ENCODE results near the gene FREM1. TPM values are rescaled to one million over a fixed set of nuclear protein-coding genes. Genes with fewer than 3 reads are reported as not detected.

The FREM1 gene
- total RNA-seq, 2 donors from 2014 or later: 2.2 to 2.4 TPM

DNA sequence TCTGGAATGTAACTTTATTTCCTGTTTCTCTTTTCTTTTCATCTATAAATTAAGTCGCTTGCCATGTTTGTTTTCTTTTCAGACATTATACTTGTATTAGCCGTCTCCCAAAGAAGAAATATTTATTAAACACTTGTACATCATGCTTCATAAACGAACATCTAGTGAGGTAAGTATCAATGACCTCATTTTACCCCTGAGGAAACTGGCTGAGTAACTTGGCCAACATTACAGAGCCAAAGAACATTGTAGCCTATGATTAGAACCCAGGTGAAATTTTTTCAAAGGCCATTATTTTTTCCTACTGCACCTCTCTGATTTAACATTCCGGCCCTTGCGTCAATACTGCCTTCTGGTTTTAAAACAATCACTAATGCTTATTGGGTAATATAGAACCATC lies 4.2 kb downstream of the FREM1 start:
- DNase-seq (ENCODE audit: low spot score): no peak
- Histone ChIP-seq H3K36me3 (no peaks in the 10 kb centered on the region), H3K27me3 (no peaks in the 10 kb centered on the region), H3K4me1 (peaks cover 0 to 11% of the 10 kb centered on the region in 2 donors), H3K4me3 (no peak overlapping the region), H3K27ac (peak overlapping the region in 1 of 2 donors; percentile 42), H3K9me3 (no peaks in the 10 kb centered on the region)
- TF ChIP-seq, protein P1, sequence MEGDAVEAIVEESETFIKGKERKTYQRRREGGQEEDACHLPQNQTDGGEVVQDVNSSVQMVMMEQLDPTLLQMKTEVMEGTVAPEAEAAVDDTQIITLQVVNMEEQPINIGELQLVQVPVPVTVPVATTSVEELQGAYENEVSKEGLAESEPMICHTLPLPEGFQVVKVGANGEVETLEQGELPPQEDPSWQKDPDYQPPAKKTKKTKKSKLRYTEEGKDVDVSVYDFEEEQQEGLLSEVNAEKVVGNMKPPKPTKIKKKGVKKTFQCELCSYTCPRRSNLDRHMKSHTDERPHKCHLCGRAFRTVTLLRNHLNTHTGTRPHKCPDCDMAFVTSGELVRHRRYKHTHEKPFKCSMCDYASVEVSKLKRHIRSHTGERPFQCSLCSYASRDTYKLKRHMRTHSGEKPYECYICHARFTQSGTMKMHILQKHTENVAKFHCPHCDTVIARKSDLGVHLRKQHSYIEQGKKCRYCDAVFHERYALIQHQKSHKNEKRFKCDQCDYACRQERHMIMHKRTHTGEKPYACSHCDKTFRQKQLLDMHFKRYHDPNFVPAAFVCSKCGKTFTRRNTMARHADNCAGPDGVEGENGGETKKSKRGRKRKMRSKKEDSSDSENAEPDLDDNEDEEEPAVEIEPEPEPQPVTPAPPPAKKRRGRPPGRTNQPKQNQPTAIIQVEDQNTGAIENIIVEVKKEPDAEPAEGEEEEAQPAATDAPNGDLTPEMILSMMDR (IDR thresholded peaks at IDR 0.05): no peak

DNA sequence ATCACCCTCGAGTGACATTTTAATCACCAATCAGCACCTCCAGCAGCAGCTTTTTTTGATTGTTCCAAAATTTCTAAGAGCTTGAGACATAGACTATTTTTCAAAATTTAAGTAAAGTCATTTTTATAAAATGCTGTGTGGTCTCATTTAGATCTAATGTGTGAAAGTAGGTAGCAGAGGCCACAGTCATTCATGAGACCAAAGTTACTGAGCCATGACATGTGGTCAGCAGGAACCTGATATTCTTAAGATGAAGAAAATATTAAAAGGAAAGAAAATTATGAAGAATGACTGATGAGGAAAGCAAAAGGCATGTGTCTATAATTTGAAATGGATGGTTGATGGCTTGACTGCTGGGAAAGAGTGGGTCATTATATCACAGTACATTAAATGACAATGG lies 7.2 kb downstream of the FREM1 start:
- Histone ChIP-seq H3K4me1 (peaks cover 0 to 11% of the 10 kb centered on the region in 2 donors), H3K9me3 (no peaks in the 10 kb centered on the region), H3K27ac (no peak overlapping the region), H3K27me3 (no peaks in the 10 kb centered on the region), H3K36me3 (no peaks in the 10 kb centered on the region), H3K4me3 (no peak overlapping the region)
- TF ChIP-seq, protein P1 (IDR thresholded peaks at IDR 0.05): no peak
- no peak for DNase-seq (ENCODE audit: low spot score)

DNA sequence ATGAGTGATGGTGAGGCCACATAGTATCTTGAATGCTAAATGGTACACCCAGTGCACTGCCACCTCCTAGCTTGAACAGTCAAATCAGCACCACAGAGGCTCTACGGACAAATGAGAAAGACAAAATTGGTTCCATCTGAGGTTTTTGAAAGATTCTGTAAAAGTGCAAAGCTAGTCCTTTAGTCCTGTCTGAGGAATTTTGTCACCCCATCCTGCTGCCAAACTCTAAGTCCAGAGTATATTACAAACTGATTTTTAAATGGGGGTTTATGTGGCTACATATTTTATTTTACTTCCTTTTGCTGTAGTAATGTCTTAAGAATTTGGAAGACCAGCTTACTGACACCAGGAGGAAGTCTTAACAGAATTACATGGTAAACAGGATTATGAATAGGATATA lies 7.7 kb downstream of the FREM1 start:
- DNase-seq (ENCODE audit: low spot score): no peak
- H3K27ac ChIP-seq: no peak overlapping the region
- H3K4me3 ChIP-seq: no peak overlapping the region
- TF ChIP-seq, protein P1 (IDR thresholded peaks at IDR 0.05): no peak
- H3K27me3 ChIP-seq: no peaks in the 10 kb centered on the region
- H3K9me3 ChIP-seq: no peaks in the 10 kb centered on the region
- peaks cover 0 to 11% of the 10 kb centered on the region in 2 donors for H3K4me1 ChIP-seq
- H3K36me3 ChIP-seq: no peaks in the 10 kb centered on the region

DNA sequence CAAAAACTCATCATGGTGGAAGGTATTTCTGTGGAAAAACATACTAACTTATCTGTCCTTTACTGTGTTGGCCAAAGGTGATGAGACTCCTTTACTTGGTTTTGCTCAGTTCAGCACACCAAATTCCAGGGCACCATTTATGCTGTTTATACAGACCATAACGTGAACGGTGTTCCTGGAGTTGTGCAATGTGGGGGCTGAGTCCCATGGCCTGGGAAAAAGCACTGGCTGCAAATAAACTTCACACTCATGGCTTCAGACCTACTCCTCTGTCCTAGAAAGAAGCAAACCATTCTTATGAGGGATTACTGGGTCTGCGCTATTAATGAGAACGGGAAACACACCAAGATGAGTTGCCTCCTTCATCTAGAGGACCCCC lies 10.4 kb downstream of the FREM1 start:
- Histone ChIP-seq H3K27me3 (no peaks in the 10 kb centered on the region), H3K36me3 (no peaks in the 10 kb centered on the region), H3K4me3 (no peak overlapping the region), H3K4me1 (no peaks in the 10 kb centered on the region), H3K9me3 (no peaks in the 10 kb centered on the region), H3K27ac (no peak overlapping the region)
- no peak for DNase-seq (ENCODE audit: low spot score)
- TF ChIP-seq, protein P1 (IDR thresholded peaks at IDR 0.05): no peak

DNA sequence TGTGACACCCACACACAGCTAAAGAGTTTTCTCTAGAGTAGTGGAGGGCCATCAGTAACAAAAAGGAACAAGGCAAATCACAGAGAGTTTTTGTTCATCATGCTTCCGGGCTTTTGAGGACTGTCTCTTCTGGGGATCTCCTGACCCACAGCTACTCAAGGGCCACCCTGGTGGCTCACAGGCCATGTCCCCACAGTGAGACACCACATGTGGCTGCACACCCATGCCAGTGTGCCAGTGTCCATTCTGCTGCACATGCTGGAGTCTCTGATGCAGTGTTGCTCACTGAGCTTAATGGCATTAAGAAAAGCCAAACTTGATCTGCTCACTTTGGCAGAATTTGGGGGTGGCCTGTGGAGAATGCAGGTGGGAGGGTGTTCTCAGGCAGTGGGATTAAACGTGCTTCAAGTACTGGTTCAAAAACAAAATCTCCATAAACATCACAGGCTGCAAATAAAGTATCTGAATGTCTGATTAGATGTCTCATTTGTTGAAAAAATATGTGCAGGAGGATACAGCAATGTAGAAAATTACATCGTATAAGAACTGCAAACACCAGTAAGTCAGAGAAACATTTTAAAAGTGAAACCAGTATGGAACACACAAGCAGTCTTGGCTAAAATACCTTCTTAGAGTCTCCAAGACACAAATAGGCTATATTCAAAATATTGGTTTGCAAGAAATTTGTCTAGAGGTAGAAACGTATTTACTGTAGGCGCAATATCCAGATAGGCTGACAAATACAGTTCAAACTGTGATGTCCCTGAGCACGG lies 11.0 kb downstream of the FREM1 start:
- Histone ChIP-seq H3K4me3 (no peak overlapping the region), H3K36me3 (no peaks in the 10 kb centered on the region), H3K9me3 (no peaks in the 10 kb centered on the region), H3K27me3 (no peaks in the 10 kb centered on the region), H3K4me1 (no peaks in the 10 kb centered on the region), H3K27ac (no peak overlapping the region)
- TF ChIP-seq, protein P1 (IDR thresholded peaks at IDR 0.05): no peak
- DNase-seq (ENCODE audit: low spot score): no peak

DNA sequence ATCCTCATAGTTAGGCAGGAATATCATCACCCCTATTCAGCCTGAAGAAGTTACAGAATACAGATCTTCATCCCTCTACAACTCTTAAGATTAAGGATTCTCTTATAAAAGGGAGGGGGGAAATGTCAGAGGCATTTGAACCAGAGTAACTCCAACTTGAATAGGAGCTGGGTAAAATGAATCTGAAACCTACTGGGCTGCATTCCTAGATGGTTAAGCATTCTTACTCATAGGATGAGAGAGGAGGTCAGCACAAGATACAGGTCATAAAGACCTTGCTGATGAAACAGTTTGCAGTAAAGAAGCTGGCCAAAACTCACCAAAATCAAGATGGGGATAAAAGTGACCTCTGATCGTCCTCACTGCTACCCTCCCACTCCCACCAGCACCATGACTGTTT lies 14.4 kb downstream of the FREM1 start:
- Histone ChIP-seq H3K36me3 (no peaks in the 10 kb centered on the region), H3K9me3 (no peaks in the 10 kb centered on the region), H3K4me3 (no peak overlapping the region), H3K27ac (no peak overlapping the region), H3K27me3 (no peaks in the 10 kb centered on the region), H3K4me1 (no peaks in the 10 kb centered on the region)
- no peak for DNase-seq (ENCODE audit: low spot score)
- TF ChIP-seq, protein P1 (IDR thresholded peaks at IDR 0.05): no peak
